HCT116 (cell line): ENCODE results near the gene STK32B.
"Not testable (repeated sequence)": the region's sequence is repeated elsewhere in the genome, so short reads cannot be mapped to it uniquely, and the experiment has no call there.

Experiments
- CBX3 ChIP-seq: IDR thresholded peaks from 2 replicates; pipeline ENCODE4 v1.6.1; 2012; ENCODE audit warnings: low read depth
- CTCF ChIP-seq, 3 experiments: fragments of 200-600 bp in 1 of 3; sonication (generic) in 1 of 3; IDR thresholded peaks in 2 of 3; conservative IDR thresholded peaks in 1 of 3; 2 replicates each; pipeline ENCODE4 v1.5.1; 2012 to 2017; ENCODE audit warnings: low read depth in 2 of 3, low read length in 2 of 3, antibody characterized with exemption in 1 of 3, borderline replicate concordance in 1 of 3, control low read depth in 1 of 3, mild to moderate bottlenecking in 1 of 3, mixed read lengths in 1 of 3, mixed run types in 1 of 3, moderate library complexity in 1 of 3; ENCODE audit not compliant: insufficient read depth in 1 of 3
- EGR1 ChIP-seq: IDR thresholded peaks from 2 replicates; pipeline ENCODE4 v1.6.1; 2012; ENCODE audit warnings: low read depth
- ELF1 ChIP-seq: IDR thresholded peaks from 2 replicates; pipeline ENCODE4 v1.6.1; 2012; ENCODE audit warnings: low read depth, borderline replicate concordance
- EZH2 ChIP-seq: fragments of 200-600 bp; sonication (generic); IDR thresholded peaks from 2 replicates; pipeline ENCODE4 v1.6.1; 2017; ENCODE audit warnings: antibody characterized with exemption, mixed run types
- FOSL1 ChIP-seq: IDR thresholded peaks from 2 replicates; pipeline ENCODE4 v1.6.1; 2012; ENCODE audit warnings: low read depth
- MAX ChIP-seq: IDR thresholded peaks from 2 replicates; pipeline ENCODE4 v1.6.1; 2012
- POLR2A ChIP-seq: IDR thresholded peaks from 2 replicates; pipeline ENCODE4 v1.7.0; 2011; ENCODE audit warnings: borderline replicate concordance; ENCODE audit not compliant: insufficient read depth, insufficient read length; ENCODE audit errors: extremely low read depth
- POLR2AphosphoS5 ChIP-seq: IDR thresholded peaks from 2 replicates; pipeline ENCODE4 v1.6.1; 2011; ENCODE audit warnings: mild to moderate bottlenecking, low read depth, low read length, moderate library complexity
- RAD21 ChIP-seq: IDR thresholded peaks from 2 replicates; pipeline ENCODE4 v1.6.1; 2012; ENCODE audit warnings: low read depth, mild to moderate bottlenecking
- SIN3A ChIP-seq: IDR thresholded peaks from 2 replicates; pipeline ENCODE4 v1.6.1; 2012; ENCODE audit warnings: low read depth
- SP1 ChIP-seq: IDR thresholded peaks from 2 replicates; pipeline ENCODE4 v1.6.1; 2012; ENCODE audit warnings: low read depth
- ZBTB33 ChIP-seq: IDR thresholded peaks from 2 replicates; pipeline ENCODE4 v1.6.1; 2011; ENCODE audit warnings: mild to moderate bottlenecking, low read length, moderate library complexity; ENCODE audit not compliant: insufficient replicate concordance; ENCODE audit errors: extremely low read depth

GRCh38 chr4:5066968-5067367, 15.7 kb downstream of the STK32B start:
- TF ChIP-seq EZH2; ZBTB33; CTCF (IDR thresholded peaks at IDR 0.05 in 2 of 3, conservative IDR thresholded peaks at IDR 0.05 in 1 of 3; ENCODE audit: borderline replicate concordance in 1 of 3, insufficient read depth in 1 of 3, low read depth in 2 of 3, low read length in 2 of 3); MAX; RAD21; SP1; CBX3; POLR2AphosphoS5; EGR1; ELF1; POLR2A; FOSL1; SIN3A: not testable (repeated sequence)
